Cardiac muscle cell (in vitro differentiated cells and primary cell): ENCODE results near the gene TSPEAR. TPM values are rescaled to one million over a fixed set of nuclear protein-coding genes. Genes with fewer than 3 reads are reported as not detected.

ENCODE experiments used
- DNase-seq, 2 donors: peaks; one replicate each; pipeline versions ENCODE4 v3.0.0 to v3.0.0-alpha.2; 2010 to 2017; ENCODE audit warnings: low read depth in 1 of 2, low spot score in 1 of 2
- H3K27ac ChIP-seq: fragments of 200-600 bp; sonication (generic); 2 replicates; pipeline ENCODE4 v1.5.1; 2016
- H3K27me3 ChIP-seq: fragments of 200-600 bp; sonication (generic); 2 replicates; pipeline ENCODE4 v1.6.0; 2016; ENCODE audit warnings: control low read depth
- H3K36me3 ChIP-seq: fragments of 200-600 bp; sonication (generic); 2 replicates; pipeline ENCODE4 v1.5.1; 2016; ENCODE audit warnings: control low read depth
- H3K4me1 ChIP-seq: fragments of 200-600 bp; sonication (generic); 2 replicates; pipeline ENCODE4 v1.8.1; 2017; ENCODE audit warnings: low read depth, mild to moderate bottlenecking, mixed run types
- H3K4me3 ChIP-seq: fragments of 200-600 bp; sonication (generic); 2 replicates; pipeline ENCODE4 v1.5.1; 2016; ENCODE audit warnings: mild to moderate bottlenecking
- H3K9me3 ChIP-seq: fragments of 200-600 bp; sonication (generic); 2 replicates; pipeline ENCODE4 v1.5.1; 2017; ENCODE audit warnings: low read depth, mild to moderate bottlenecking, control low read depth
- polyA plus RNA-seq: library from polyadenylated mRNA; unstranded; fragments of >200 nt; fragmentation: Nextera tagmentation; extraction: Ambion mirVana; gene quantifications from 2 replicates; pipeline ENCODE4 v1.2.1, GENCODE V29; 2016
- total RNA-seq: library from RNA; depleted of rRNA; stranded (reverse); fragments of >200 nt; gene quantifications from 2 replicates; pipeline ENCODE4 v1.2.3, GENCODE V29; 2016
- TF ChIP-seq, protein P1 (sequence below): IDR thresholded peaks from 2 replicates; pipeline ENCODE4 v1.5.1; 2012; ENCODE audit warnings: low read depth, mild to moderate bottlenecking, low read length

The TSPEAR gene
- total and polyA plus RNA-seq, 2 experiments from 2014 or later: 2.8 to 3.4 TPM

DNA sequence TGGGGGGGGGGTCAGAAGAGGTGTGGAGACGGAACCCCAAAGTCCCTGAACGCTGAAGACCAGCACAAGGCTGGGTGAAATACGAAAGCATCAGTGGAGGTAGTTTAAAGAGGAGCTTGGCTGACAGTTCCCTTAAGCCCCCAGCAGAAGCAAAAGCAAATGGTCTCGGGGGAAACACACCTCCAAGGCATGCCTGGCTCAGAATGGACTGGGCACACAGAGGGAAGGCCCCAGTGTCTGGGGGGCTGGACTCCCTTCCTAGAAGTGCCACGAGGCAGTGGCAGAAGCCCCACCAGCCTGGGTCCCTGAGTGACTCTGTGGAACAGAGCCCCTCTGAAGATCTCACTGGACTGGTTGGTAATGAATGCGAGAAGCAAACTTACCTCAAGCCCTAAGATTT is 46.4 kb upstream of the TSPEAR start:
- Histone ChIP-seq H3K36me3 (no peaks in the 10 kb centered on the region), H3K9me3 (no peaks in the 10 kb centered on the region), H3K27me3 (no peaks in the 10 kb centered on the region), H3K4me3 (no peak overlapping the region), H3K27ac (no peak overlapping the region), H3K4me1 (no peaks in the 10 kb centered on the region)
- DNase-seq: no peak
- TF ChIP-seq, protein P1, sequence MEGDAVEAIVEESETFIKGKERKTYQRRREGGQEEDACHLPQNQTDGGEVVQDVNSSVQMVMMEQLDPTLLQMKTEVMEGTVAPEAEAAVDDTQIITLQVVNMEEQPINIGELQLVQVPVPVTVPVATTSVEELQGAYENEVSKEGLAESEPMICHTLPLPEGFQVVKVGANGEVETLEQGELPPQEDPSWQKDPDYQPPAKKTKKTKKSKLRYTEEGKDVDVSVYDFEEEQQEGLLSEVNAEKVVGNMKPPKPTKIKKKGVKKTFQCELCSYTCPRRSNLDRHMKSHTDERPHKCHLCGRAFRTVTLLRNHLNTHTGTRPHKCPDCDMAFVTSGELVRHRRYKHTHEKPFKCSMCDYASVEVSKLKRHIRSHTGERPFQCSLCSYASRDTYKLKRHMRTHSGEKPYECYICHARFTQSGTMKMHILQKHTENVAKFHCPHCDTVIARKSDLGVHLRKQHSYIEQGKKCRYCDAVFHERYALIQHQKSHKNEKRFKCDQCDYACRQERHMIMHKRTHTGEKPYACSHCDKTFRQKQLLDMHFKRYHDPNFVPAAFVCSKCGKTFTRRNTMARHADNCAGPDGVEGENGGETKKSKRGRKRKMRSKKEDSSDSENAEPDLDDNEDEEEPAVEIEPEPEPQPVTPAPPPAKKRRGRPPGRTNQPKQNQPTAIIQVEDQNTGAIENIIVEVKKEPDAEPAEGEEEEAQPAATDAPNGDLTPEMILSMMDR: no peak

DNA sequence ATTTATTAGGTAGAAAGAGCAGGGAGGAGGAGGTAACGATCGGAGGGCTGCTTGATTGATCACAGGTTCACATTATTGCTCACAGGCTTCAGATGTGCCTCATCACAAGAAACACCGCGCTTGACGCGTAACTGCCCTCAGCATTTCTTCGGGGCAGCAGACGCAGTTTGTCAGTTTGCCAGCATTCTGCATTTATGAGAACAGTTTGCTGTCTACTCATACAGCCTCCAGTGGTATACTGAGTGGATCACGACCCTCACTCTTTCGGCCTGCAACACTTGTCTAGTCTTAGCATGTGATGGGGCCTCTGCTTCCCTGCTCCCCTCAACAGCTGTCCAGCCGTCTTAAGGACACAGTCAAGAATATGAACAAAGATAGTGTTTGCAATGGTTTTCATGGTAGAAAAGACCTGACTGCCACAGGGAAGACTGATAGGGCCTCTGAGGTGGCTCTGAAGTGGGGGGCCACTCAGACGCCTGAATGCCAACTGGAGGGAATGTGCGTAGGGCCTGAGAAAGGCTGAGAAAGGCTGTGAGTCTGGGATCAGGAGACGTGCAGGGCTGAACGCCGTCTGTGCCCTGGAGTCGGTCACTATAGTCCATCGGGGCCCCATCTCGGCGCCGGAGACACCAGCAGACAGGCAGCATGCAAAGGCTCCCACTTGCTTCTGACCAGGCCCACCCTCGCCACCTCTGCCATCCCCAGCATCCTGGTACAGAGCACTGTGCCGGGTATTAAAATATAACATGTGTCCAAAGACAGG is 45.2 kb upstream of the TSPEAR start:
- Histone ChIP-seq H3K9me3 (no peaks in the 10 kb centered on the region), H3K27me3 (no peaks in the 10 kb centered on the region), H3K27ac (no peak overlapping the region), H3K36me3 (no peaks in the 10 kb centered on the region), H3K4me3 (no peak overlapping the region), H3K4me1 (no peaks in the 10 kb centered on the region)
- DNase-seq: no peak
- TF ChIP-seq, protein P1: no peak

DNA sequence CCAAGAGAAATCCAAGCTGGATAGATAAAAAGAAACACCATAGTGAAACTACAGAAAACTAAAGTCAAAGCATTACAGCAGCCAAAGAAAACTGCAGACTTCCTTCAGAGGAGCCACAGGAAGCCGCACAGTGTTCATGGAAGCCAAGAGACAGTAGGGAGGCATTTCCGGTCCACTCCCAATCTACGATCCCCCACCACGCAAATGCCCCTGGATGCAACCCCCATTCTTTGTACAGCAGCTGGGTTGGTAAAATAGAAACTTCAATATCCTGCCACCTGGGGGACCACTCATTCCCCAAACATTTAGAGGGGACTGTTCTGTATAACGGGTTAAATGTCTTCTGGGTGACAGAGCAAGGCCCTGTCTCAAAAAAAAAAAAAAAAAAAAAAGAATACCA is 43.9 kb upstream of the TSPEAR start:
- H3K4me1 ChIP-seq: no peaks in the 10 kb centered on the region
- DNase-seq: peak in 1 of 2 donors; percentile 88
- no peaks in the 10 kb centered on the region for H3K9me3 ChIP-seq
- H3K27me3 ChIP-seq: no peaks in the 10 kb centered on the region
- H3K27ac ChIP-seq: no peak overlapping the region
- no peak overlapping the region for H3K4me3 ChIP-seq
- no peaks in the 10 kb centered on the region for H3K36me3 ChIP-seq
- TF ChIP-seq, protein P1: peak; percentile 39

DNA sequence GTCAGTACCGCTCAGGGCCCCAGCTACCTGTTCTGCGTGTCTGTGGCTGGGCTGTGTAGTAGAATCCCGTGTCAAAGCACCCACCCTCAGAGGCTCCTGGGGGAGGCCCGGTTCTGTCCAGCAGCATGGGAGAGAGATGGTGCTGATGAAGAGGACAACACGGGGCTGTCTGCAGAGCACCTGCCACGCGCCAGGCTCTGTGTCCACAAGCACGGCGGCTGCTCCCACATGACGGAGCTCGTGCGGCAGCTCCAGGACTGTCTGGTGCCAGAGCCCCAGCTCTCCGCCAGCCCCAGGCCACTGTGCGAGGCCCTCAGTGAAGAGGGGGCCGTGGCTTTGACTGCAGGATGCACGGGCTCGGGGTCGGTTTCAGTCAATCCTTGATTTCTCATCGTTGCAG is 42.0 kb upstream of the TSPEAR start:
- H3K4me1 ChIP-seq: peaks cover 6% of the 10 kb centered on the region
- H3K27me3 ChIP-seq: peaks cover 3% of the 10 kb centered on the region
- H3K36me3 ChIP-seq: no peaks in the 10 kb centered on the region
- no peak overlapping the region for H3K27ac ChIP-seq
- no peak overlapping the region for H3K4me3 ChIP-seq
- TF ChIP-seq, protein P1: no peak
- no peaks in the 10 kb centered on the region for H3K9me3 ChIP-seq
- no peak for DNase-seq

DNA sequence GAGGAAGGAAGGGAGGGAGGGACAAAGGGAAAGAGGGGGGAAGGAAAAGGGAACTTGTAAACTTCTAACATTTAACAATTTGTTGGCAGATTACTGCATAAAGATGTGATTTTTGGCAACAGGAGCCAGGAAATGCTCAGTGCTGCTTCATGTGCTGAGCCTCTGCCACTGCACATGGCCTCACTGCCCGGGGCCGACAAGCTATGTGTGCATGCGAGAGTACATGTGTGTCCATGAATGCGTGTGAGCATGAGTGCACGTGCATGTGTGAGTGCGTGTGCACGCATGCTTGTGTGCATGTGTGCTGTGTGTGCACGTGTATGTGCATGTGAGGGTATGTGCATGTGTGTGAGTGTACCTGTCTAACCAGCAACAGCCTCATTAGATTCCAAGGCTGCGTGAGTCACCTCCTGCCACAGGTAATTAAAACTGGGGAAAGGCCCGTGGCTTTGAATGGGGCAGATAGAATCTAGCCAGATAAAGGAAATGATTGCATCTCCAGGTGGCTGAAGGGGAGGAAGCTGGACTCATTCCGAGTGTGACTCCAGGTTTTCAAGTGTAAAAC is 41.4 kb upstream of the TSPEAR start:
- H3K36me3 ChIP-seq: no peaks in the 10 kb centered on the region
- no peak overlapping the region for H3K27ac ChIP-seq
- DNase-seq: peak in 1 of 2 donors; percentile 13
- H3K4me1 ChIP-seq: peaks cover 6% of the 10 kb centered on the region
- TF ChIP-seq, protein P1: no peak
- H3K4me3 ChIP-seq: no peak overlapping the region
- peaks cover 3% of the 10 kb centered on the region for H3K27me3 ChIP-seq
- H3K9me3 ChIP-seq: no peaks in the 10 kb centered on the region
